Measurements from ENCODE around the gene BRINP2.

BRINP2 gene

GRCh38 chr1:177170756-177171535, at the start of gene BRINP2:
TSS of gene BRINP2 (plus strand) at chr1:177170958. CDS start at chr1:177229877, 58,919 bp downstream.
- Histone ChIP-seq H3K27me3 (replicated peaks; ENCODE audit: control insufficient read depth, insufficient read depth, low read length) (peaks cover 3% of the 10 kb centered on the region; the same call in 1 of the 2 replicates), H3K4me3 (replicated peaks; ENCODE audit: low read depth, low read length) (peak within 1 kb of the TSS; percentile 31), H3K36me3 (ENCODE audit: control insufficient read depth, insufficient read depth, low read length) (no peaks in the 10 kb centered on the region)
- TF ChIP-seq CTCF (IDR thresholded peaks at IDR 0.05; ENCODE audit: insufficient read depth, low read length, poor library complexity, severe bottlenecking) = no peak
- peak; percentile 28 for DNase-seq (ENCODE audit: extremely low read depth, insufficient read length)

GRCh38 chr1:177122461-177123251, 48.1 kb upstream of the BRINP2 start:
- H3K36me3 ChIP-seq (ENCODE audit: control insufficient read depth, insufficient read depth, low read length) = no peaks in the 10 kb centered on the region
- H3K27me3 ChIP-seq (replicated peaks; ENCODE audit: control insufficient read depth, insufficient read depth, low read length) = no peaks in the 10 kb centered on the region; the same call in 1 of the 2 replicates
- H3K4me3 ChIP-seq (replicated peaks; ENCODE audit: low read depth, low read length) = no peak overlapping the region
- no peak for DNase-seq (ENCODE audit: extremely low read depth, insufficient read length)
- no peak for TF ChIP-seq CTCF (IDR thresholded peaks at IDR 0.05; ENCODE audit: insufficient read depth, low read length, poor library complexity, severe bottlenecking)

GRCh38 chr1:177124577-177125278, 46.0 kb upstream of the BRINP2 start:
- no peak for DNase-seq (ENCODE audit: extremely low read depth, insufficient read length)
- no peak for TF ChIP-seq CTCF (IDR thresholded peaks at IDR 0.05; ENCODE audit: insufficient read depth, low read length, poor library complexity, severe bottlenecking)
- Histone ChIP-seq H3K36me3 (ENCODE audit: control insufficient read depth, insufficient read depth, low read length) (no peaks in the 10 kb centered on the region), H3K27me3 (replicated peaks; ENCODE audit: control insufficient read depth, insufficient read depth, low read length) (no peaks in the 10 kb centered on the region; the same call in 1 of the 2 replicates), H3K4me3 (replicated peaks; ENCODE audit: low read depth, low read length) (no peak overlapping the region)

- H3K27me3 ChIP-seq (replicated peaks; ENCODE audit: control insufficient read depth, insufficient read depth, low read length) = no peaks in the 10 kb centered on the region; the same call in 1 of the 2 replicates
- TF ChIP-seq CTCF (IDR thresholded peaks at IDR 0.05; ENCODE audit: insufficient read depth, low read length, poor library complexity, severe bottlenecking) = no peak
- no peak for DNase-seq (ENCODE audit: extremely low read depth, insufficient read length)
- no peaks in the 10 kb centered on the region for H3K36me3 ChIP-seq (ENCODE audit: control insufficient read depth, insufficient read depth, low read length)
- no peak overlapping the region for H3K4me3 ChIP-seq (replicated peaks; ENCODE audit: low read depth, low read length)
Observed at GRCh38 chr1:177126267-177126666, 44.5 kb upstream of the BRINP2 start.

GRCh38 chr1:177128665-177129281, 42.0 kb upstream of the BRINP2 start:
- no peaks in the 10 kb centered on the region for H3K36me3 ChIP-seq (ENCODE audit: control insufficient read depth, insufficient read depth, low read length)
- no peak for TF ChIP-seq CTCF (IDR thresholded peaks at IDR 0.05; ENCODE audit: insufficient read depth, low read length, poor library complexity, severe bottlenecking)
- no peak for DNase-seq (ENCODE audit: extremely low read depth, insufficient read length)
- no peaks in the 10 kb centered on the region; the same call in none of the 2 replicates for H3K27me3 ChIP-seq (replicated peaks; ENCODE audit: control insufficient read depth, insufficient read depth, low read length)
- no peak overlapping the region for H3K4me3 ChIP-seq (replicated peaks; ENCODE audit: low read depth, low read length)

All from GM06990 (cell line).